Colonic mucosa (tissue), 4 donors: ENCODE data around the gene LBX2. TPM values are rescaled to one million over a fixed set of nuclear protein-coding genes. Genes with fewer than 3 reads are reported as not detected.

ENCODE experiments used
- DNase-seq: peaks from one replicate; pipeline ENCODE4 v3.0.0-alpha.2; 2020
- H3K27ac ChIP-seq: fragments of 200-600 bp; one replicate; pipeline ENCODE4 v1.8.0; 2021
- H3K27me3 ChIP-seq: fragments of 200-600 bp; one replicate; pipeline ENCODE4 v1.8.0; 2021
- H3K36me3 ChIP-seq: fragments of 200-600 bp; one replicate; pipeline ENCODE4 v1.8.0; 2021
- H3K4me1 ChIP-seq: fragments of 200-600 bp; one replicate; pipeline ENCODE4 v1.8.0; 2021; ENCODE audit warnings: mild to moderate bottlenecking
- H3K4me3 ChIP-seq: fragments of 200-600 bp; one replicate; pipeline ENCODE4 v1.8.0; 2021
- H3K9ac ChIP-seq, 2 donors: one replicate each; pipeline ENCODE4 v1.7.0; 2013; ENCODE audit warnings: control low read depth in 2 of 2, low read depth in 2 of 2, low read length in 2 of 2
- H3K9me3 ChIP-seq: fragments of 200-600 bp; one replicate; pipeline ENCODE4 v1.8.0; 2021
- CTCF ChIP-seq: fragments of 200-600 bp; IDR thresholded peaks from one replicate; pipeline ENCODE4 v1.8.0; 2022; ENCODE audit warnings: antibody characterized with exemption, mild to moderate bottlenecking
- intact Hi-C: fragments of 100-400 bp; cut with DNase I; formaldehyde crosslinking; loops from one replicate; pipeline ENCODE4 v1.14.1; 2022
- total RNA-seq, 2 donors: library from RNA; stranded (reverse); fragmentation: NEBNext Ultra II Directional in 1 of 2; extraction: Animal tissue kit (Norgen Biotek cat#: 25700) in 1 of 2; gene quantifications; one replicate each; pipeline ENCODE4 v1.2.1, GENCODE V29; 2021
- donor health status: healthy.
- donor health status: DM: no; HTN: no; CAD: no.
- donor health status: DM: no; HTN: no; CAD: no.

LBX2 gene
- total RNA-seq, 2 donors from 2014 or later, result 0.50 to 0.99 TPM

GRCh38 chr2:74512744-74513604 lies 13.6 kb upstream of the LBX2 start:
- H3K4me3 ChIP-seq, result no peak overlapping the region
- H3K36me3 ChIP-seq, result no peaks in the 10 kb centered on the region
- no peak overlapping the region for H3K9ac ChIP-seq
- peaks cover 67% of the 10 kb centered on the region for H3K27me3 ChIP-seq
- H3K4me1 ChIP-seq, result peaks cover 18% of the 10 kb centered on the region
- no peaks in the 10 kb centered on the region for H3K9me3 ChIP-seq
- no peak overlapping the region for H3K27ac ChIP-seq
- TF ChIP-seq CTCF, result no peak
- no peak for DNase-seq
- intact Hi-C loops, result no loop called here

DNA sequence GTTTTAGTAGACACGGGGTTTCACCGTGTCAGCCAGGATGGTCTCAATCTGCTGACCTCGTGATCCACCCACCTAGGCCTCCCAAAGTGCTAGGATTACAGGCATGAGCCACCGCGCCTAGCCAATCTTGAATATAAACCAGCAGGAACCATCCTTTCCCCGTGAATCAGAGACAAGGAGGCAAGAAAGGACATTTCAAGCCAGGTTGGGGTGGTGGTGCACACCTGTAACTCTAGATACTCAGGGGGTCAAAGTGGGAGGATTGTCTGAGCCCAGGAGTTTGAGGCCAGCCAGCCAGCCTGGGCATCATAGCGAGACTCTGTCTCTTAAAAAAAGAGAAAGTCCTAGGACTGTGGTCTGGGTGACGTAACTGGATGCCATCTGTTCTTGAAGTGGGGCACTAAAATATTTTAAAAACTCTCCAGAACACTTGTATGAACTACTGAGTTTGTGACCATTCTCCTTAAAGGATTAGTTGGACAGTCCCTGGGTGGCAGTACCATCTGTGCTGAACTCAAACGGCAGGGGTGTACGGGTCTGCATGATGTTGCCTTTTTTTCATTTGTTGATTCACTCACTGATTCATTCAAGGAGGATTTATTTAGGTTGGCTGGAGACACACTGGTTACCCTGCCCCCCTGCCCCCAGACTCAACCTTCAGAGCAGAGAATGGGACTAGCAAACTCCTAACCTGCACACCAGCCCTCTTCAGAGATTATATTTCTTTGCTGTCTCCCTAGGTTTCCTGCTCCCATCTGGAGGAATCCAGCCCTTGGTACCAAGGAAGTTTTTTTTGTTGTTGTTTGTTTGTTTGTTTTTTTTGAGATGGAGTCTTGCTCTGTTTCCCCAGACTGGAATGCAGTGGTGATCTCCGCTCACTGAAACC lies 11.9 kb upstream of the LBX2 start:
- no peaks in the 10 kb centered on the region for H3K36me3 ChIP-seq
- no peaks in the 10 kb centered on the region for H3K9me3 ChIP-seq
- intact Hi-C loops, result no loop called here
- H3K4me1 ChIP-seq, result peaks cover 21% of the 10 kb centered on the region
- DNase-seq, result no peak
- no peak overlapping the region for H3K27ac ChIP-seq
- no peak overlapping the region for H3K4me3 ChIP-seq
- no peak overlapping the region for H3K9ac ChIP-seq
- H3K27me3 ChIP-seq, result peaks cover 62% of the 10 kb centered on the region
- no peak for TF ChIP-seq CTCF

GRCh38 chr2:74510272-74510671 lies 10.9 kb upstream of the LBX2 start:
- no peak for DNase-seq
- H3K27me3 ChIP-seq, result peaks cover 51% of the 10 kb centered on the region
- intact Hi-C loops, result no loop called here
- H3K9ac ChIP-seq, result no peak overlapping the region
- H3K4me3 ChIP-seq, result no peak overlapping the region
- H3K4me1 ChIP-seq, result peaks cover 19% of the 10 kb centered on the region
- H3K27ac ChIP-seq, result no peak overlapping the region
- peaks cover under 1% of the 10 kb centered on the region for H3K36me3 ChIP-seq
- no peaks in the 10 kb centered on the region for H3K9me3 ChIP-seq
- TF ChIP-seq CTCF, result no peak

DNA sequence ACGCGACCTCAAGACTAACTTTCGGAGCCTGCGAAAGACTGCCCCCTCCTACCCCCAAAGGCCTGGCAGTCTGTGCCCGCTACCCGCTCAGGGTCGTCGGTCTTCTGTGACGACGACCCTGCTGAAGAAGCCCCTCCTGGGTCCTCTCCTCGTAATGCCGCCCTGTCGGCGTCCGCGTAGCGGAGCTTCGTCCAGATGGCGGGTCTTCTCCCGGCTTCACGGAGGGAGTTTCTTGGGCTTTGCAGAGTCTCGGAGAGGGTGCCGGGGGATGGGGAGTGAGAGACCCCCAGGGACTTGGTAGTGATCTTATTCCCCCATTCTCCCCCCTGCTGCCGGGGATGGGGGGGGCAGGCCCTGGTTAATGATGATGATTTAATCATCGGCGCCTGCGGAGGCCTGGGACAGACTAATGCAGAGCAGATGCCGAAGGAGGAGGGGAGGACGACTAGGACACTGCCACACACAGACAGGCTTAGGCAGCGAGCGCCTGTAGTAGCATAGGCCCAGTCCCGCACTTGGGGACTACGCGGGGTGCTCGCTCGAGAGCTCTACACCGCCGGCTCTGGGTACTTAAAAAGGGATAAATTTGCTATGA lies 8.6 kb upstream of the LBX2 start:
- Histone ChIP-seq H3K4me1 (peaks cover 12% of the 10 kb centered on the region), H3K27ac (peak overlapping the region; percentile 96), H3K36me3 (peaks cover 3% of the 10 kb centered on the region), H3K9ac (peak overlapping the region; percentile 76 to 90), H3K4me3 (peak overlapping the region; percentile 68), H3K9me3 (no peaks in the 10 kb centered on the region), H3K27me3 (peaks cover 29% of the 10 kb centered on the region)
- TF ChIP-seq CTCF, result no peak
- DNase-seq, result peak; percentile 62
- intact Hi-C loops, result no loop called here
